ENCODE results near the gene TUBAL3. TPM values are rescaled to one million over a fixed set of nuclear protein-coding genes. Genes with fewer than 3 reads are reported as not detected.

The TUBAL3 gene
- total and polyA plus RNA-seq, 9 of the 15 experiments (the other 6 are each of a cell fraction or from before 2014, with no cell fraction given): 5.5 to 10.1 (median 6.9) TPM

DNA sequence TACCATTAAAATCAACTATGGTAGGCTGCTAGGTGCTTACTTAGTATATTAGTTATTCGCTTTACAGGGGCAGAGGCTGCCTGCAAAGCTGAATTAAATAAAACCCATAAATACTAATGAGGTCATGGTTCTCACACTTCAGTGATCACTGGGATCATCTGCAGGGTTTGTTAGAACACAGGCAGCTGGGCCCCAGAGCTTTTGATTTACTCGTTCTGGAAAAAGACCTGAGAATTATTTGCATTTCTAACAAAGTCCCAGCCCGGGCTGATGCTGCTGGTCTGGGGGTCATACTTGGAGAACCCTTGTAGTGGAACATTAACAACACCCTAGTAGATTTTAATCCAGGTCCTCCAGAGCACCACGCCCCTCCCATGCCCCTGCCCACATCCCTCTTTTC is 31.3 kb downstream of the TUBAL3 start:
- H3K9me1 ChIP-seq (ENCODE audit: control insufficient read depth, insufficient read depth, low read length): no peaks in the 10 kb centered on the region
- peaks cover 0 to 5% of the 10 kb centered on the region in 2 experiments; a peak in 1 of 5 replicates for H3K27me3 ChIP-seq (ENCODE audit: control insufficient read depth in 2 of 2, insufficient read depth in 2 of 2, low read length in 2 of 2)
- no peak overlapping the region for H3K27ac ChIP-seq (ENCODE audit: extremely low read depth, low read depth, low read length)
- H3K4me1 ChIP-seq (replicated peaks in 1 of 2; ENCODE audit: control insufficient read depth in 2 of 2, insufficient read depth in 2 of 2, low read length in 2 of 2): no peaks in the 10 kb centered on the region
- no peak for TF ChIP-seq TCF3 (CRISPR knock-in tag; IDR thresholded peaks at IDR 0.05)
- H3K4me3 ChIP-seq: no peak overlapping the region
- DNase-seq (ENCODE audit: extremely low read depth in 1 of 4, low spot score in 3 of 4): no peak
- H3K9me3 ChIP-seq (replicated peaks; ENCODE audit: control insufficient read depth, insufficient read depth, low read depth, low read length): peaks cover 13% of the 10 kb centered on the region
- in situ Hi-C loops (cut with MboI) (no loop called here), intact Hi-C loops (cut with micrococcal nuclease) (no loop called here)
- no peak for ATAC-seq
- 12% methylated on average over 4 of the region's 4 CpGs for WGBS (ENCODE audit: insufficient coverage, low coverage, missing lambda C conversion rate)
- H4K20me1 ChIP-seq (replicated peaks; ENCODE audit: control insufficient read depth, insufficient read depth, low read length): no peaks in the 10 kb centered on the region
- no peaks in the 10 kb centered on the region for H3K79me2 ChIP-seq (ENCODE audit: control insufficient read depth, insufficient read depth, low read length)
- H3K9ac ChIP-seq (ENCODE audit: insufficient read depth in 1 of 2, low read depth in 2 of 2, low read length in 2 of 2): no peak overlapping the region
- POLR2A ChIA-PET: no interaction called here
- H3K36me3 ChIP-seq (ENCODE audit: control insufficient read depth, insufficient read depth, low read length): no peaks in the 10 kb centered on the region
- FAIRE-seq: no peak
- no peak overlapping the region for H3K4me2 ChIP-seq (ENCODE audit: insufficient read depth, low read length)
- BruUV-seq (replicated peaks): no TSS peak
- CTCF ChIA-PET (ENCODE audit: low intra/inter-chr PET ratio): no interaction called here
- no peak overlapping the region for H2AFZ ChIP-seq (ENCODE audit: low read depth, low read length)

DNA sequence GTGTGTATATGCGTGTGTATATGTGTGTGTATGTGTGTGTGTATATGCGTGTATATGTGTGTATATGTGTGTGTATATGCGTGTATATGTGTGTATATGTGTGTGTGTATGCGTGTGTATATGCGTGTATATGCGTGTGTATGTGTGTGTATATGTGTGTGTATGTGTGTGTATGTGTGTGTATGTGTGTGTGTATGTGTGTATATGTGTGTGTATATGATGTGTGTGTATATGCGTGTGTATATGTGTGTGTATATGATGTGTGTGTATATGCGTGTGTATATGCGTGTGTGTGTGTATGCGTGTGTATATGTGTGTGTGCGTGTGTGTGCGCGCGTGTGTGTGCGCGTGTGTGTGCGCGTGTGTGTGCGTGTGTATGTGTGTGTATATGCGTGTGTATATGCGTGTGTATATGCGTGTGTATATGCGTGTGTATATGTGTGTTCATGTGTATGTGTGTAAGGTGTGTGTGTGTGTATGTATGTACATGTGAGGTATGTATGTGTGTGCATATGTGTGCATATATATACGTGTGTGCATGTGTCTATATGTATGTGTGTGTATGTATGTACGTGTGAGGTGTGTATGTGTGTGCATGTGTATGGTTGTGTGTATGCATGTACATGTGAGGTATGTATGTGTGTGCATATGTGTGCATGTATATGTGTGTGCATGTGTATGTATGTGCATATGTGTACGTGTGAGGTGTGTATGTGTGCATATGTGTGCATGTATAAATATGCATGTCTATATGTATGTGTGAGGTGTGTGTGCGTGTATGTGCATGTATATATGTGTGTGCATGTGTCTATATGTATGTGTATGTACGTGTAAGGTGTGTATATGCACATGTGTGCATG is 33.9 kb downstream of the TUBAL3 start:
- Histone ChIP-seq H3K36me3 (ENCODE audit: control insufficient read depth, insufficient read depth, low read length) (no peaks in the 10 kb centered on the region), H3K9me1 (ENCODE audit: control insufficient read depth, insufficient read depth, low read length) (no peaks in the 10 kb centered on the region), H2AFZ (ENCODE audit: low read depth, low read length) (no peak overlapping the region), H3K4me1 (replicated peaks in 1 of 2; ENCODE audit: control insufficient read depth in 2 of 2, insufficient read depth in 2 of 2, low read length in 2 of 2) (peaks cover 0 to 3% of the 10 kb centered on the region in 2 experiments; a peak in 2 of 5 replicates), H3K4me2 (ENCODE audit: insufficient read depth, low read length) (no peak overlapping the region), H3K27me3 (ENCODE audit: control insufficient read depth in 2 of 2, insufficient read depth in 2 of 2, low read length in 2 of 2) (peaks cover 0 to 6% of the 10 kb centered on the region in 2 experiments; a peak in 2 of 5 replicates), H3K9ac (ENCODE audit: insufficient read depth in 1 of 2, low read depth in 2 of 2, low read length in 2 of 2) (no peak overlapping the region), H4K20me1 (replicated peaks; ENCODE audit: control insufficient read depth, insufficient read depth, low read length) (no peaks in the 10 kb centered on the region), H3K4me3 (no peak overlapping the region), H3K27ac (ENCODE audit: extremely low read depth, low read depth, low read length) (no peak overlapping the region), H3K79me2 (ENCODE audit: control insufficient read depth, insufficient read depth, low read length) (no peaks in the 10 kb centered on the region), H3K9me3 (replicated peaks; ENCODE audit: control insufficient read depth, insufficient read depth, low read depth, low read length) (peaks cover 13% of the 10 kb centered on the region)
- TF ChIP-seq SETDB1 (IDR thresholded peaks at IDR 0.05; ENCODE audit: low read length) (no peak), PHF20 (IDR thresholded peaks at IDR 0.05; ENCODE audit: partially characterized antibody) (peak; percentile 48), MYBL2 (IDR thresholded peaks at IDR 0.05; ENCODE audit: low read depth) (no peak), MYBL2 (CRISPR knock-in tag; IDR thresholded peaks at IDR 0.05; ENCODE audit: borderline replicate concordance) (no peak), FOXA1 (IDR thresholded peaks at IDR 0.05; ENCODE audit: borderline replicate concordance) (no peak), CSDE1 (IDR thresholded peaks at IDR 0.05) (no peak), NR3C1 (CRISPR knock-in tag; IDR thresholded peaks at IDR 0.05) (no peak), KDM1A (IDR thresholded peaks at IDR 0.05) (peak in 1 of 2 experiments; percentile 68; a peak in 2 of 4 replicates)
- no TSS peak for BruUV-seq (replicated peaks)
- FAIRE-seq (no peak), DNase-seq (ENCODE audit: extremely low read depth in 1 of 4, low spot score in 3 of 4) (no peak), ATAC-seq (no peak)
- CTCF ChIA-PET (ENCODE audit: low intra/inter-chr PET ratio): no interaction called here
- 64% methylated on average over 21 of the region's 28 CpGs for WGBS (ENCODE audit: insufficient coverage, low coverage, missing lambda C conversion rate)
- in situ Hi-C loops (cut with MboI): no loop called here
- POLR2A ChIA-PET: no interaction called here
- intact Hi-C loops (cut with micrococcal nuclease): no loop called here

Measured in K562 (cell line).